Activated T-cell treated with anti-CD3 and anti-CD28 coated beads, Interleukin-2, amount 50 U/mL, for 4 hours (primary cell): ENCODE measurements around the gene PHB1. TPM values are rescaled to one million over a fixed set of nuclear protein-coding genes. Genes with fewer than 3 reads are reported as not detected.

Experiments used
- ATAC-seq, 2 donors: fragments of 200-7000 bp; cut with Tn5 transposase; one replicate each; pipeline ENCODE4 v1.10.0; 2021
- DNase-seq: peaks from one replicate; pipeline ENCODE4 v3.0.0-alpha.2; 2020
- H3K27me3 Mint-ChIP-seq: one replicate; pipeline ENCODE4 v1.8.0; 2021; ENCODE audit warnings: low read depth, mixed read lengths
- H3K36me3 Mint-ChIP-seq: one replicate; pipeline ENCODE4 v1.8.0; 2022; ENCODE audit warnings: mixed read lengths; ENCODE audit not compliant: insufficient read depth
- H3K4me1 Mint-ChIP-seq: one replicate; pipeline ENCODE4 v1.8.0; 2021; ENCODE audit warnings: low read depth, mixed read lengths
- H3K4me3 Mint-ChIP-seq: one replicate; pipeline ENCODE4 v1.8.0; 2021; ENCODE audit warnings: mild to moderate bottlenecking, moderate library complexity, mixed read lengths
- H3K9me3 Mint-ChIP-seq: one replicate; pipeline ENCODE4 v1.8.0; 2021; ENCODE audit warnings: mixed read lengths
- total RNA-seq, 3 donors: library from RNA; stranded (reverse); gene quantifications; one replicate each; pipeline ENCODE4 v1.2.1, GENCODE V29; 2021

Gene PHB1
- total RNA-seq, 3 donors from 2014 or later: 549 to 631 (median 628) TPM

- Mint-ChIP-seq H3K9me3 (no peaks in the 10 kb centered on the region), H3K27me3 (peaks cover 5% of the 10 kb centered on the region), H3K4me3 (no peak overlapping the region), H3K36me3 (no peaks in the 10 kb centered on the region), H3K4me1 (peaks cover 6% of the 10 kb centered on the region)
- ATAC-seq (no peak), DNase-seq (no peak)
These were observed 33.1 kb upstream of the PHB1 start for GRCh38 chr17:49447628-49448302.

GRCh38 chr17:49445591-49445990, 30.9 kb upstream of the PHB1 start:
- H3K27me3 Mint-ChIP-seq: peaks cover 14% of the 10 kb centered on the region
- H3K4me1 Mint-ChIP-seq: peaks cover 3% of the 10 kb centered on the region

GRCh38 chr17:49444384-49444783, 29.7 kb upstream of the PHB1 start:
- DNase-seq (no peak), ATAC-seq (no peak)
- Mint-ChIP-seq H3K4me3 (no peak overlapping the region), H3K36me3 (no peaks in the 10 kb centered on the region), H3K27me3 (peaks cover 23% of the 10 kb centered on the region), H3K9me3 (no peaks in the 10 kb centered on the region), H3K4me1 (no peaks in the 10 kb centered on the region)

More at GRCh38 chr17:49445591-49445990, 30.9 kb upstream of the PHB1 start:
- no peak overlapping the region for H3K4me3 Mint-ChIP-seq
- ATAC-seq (no peak), DNase-seq (no peak)
- H3K9me3 Mint-ChIP-seq: no peaks in the 10 kb centered on the region
- no peaks in the 10 kb centered on the region for H3K36me3 Mint-ChIP-seq

GRCh38 chr17:49443862-49444261, 29.2 kb upstream of the PHB1 start:
- no peak overlapping the region for H3K4me3 Mint-ChIP-seq
- DNase-seq: no peak

GRCh38 chr17:49442041-49442440, 27.4 kb upstream of the PHB1 start:
- no peaks in the 10 kb centered on the region for H3K4me1 Mint-ChIP-seq
- no peak for ATAC-seq
- H3K36me3 Mint-ChIP-seq: no peaks in the 10 kb centered on the region
- H3K27me3 Mint-ChIP-seq: peaks cover 39% of the 10 kb centered on the region
- no peak for DNase-seq
- H3K4me3 Mint-ChIP-seq: no peak overlapping the region
- no peaks in the 10 kb centered on the region for H3K9me3 Mint-ChIP-seq

More at GRCh38 chr17:49443862-49444261, 29.2 kb upstream of the PHB1 start:
- no peaks in the 10 kb centered on the region for H3K4me1 Mint-ChIP-seq
- no peaks in the 10 kb centered on the region for H3K36me3 Mint-ChIP-seq
- no peaks in the 10 kb centered on the region for H3K9me3 Mint-ChIP-seq
- no peak for ATAC-seq
- peaks cover 28% of the 10 kb centered on the region for H3K27me3 Mint-ChIP-seq

- DNase-seq (no peak), ATAC-seq (no peak)
- H3K36me3 Mint-ChIP-seq: no peaks in the 10 kb centered on the region
- H3K27me3 Mint-ChIP-seq: peaks cover 43% of the 10 kb centered on the region
- no peak overlapping the region for H3K4me3 Mint-ChIP-seq
- no peaks in the 10 kb centered on the region for H3K4me1 Mint-ChIP-seq
- H3K9me3 Mint-ChIP-seq: no peaks in the 10 kb centered on the region
These were observed 26.9 kb upstream of the PHB1 start for GRCh38 chr17:49441578-49441977.

GRCh38 chr17:49440581-49440980, 25.9 kb upstream of the PHB1 start:
- H3K27me3 Mint-ChIP-seq: peaks cover 44% of the 10 kb centered on the region
- H3K9me3 Mint-ChIP-seq: no peaks in the 10 kb centered on the region
- H3K36me3 Mint-ChIP-seq: no peaks in the 10 kb centered on the region
- no peak for DNase-seq
- no peak overlapping the region for H3K4me3 Mint-ChIP-seq
- H3K4me1 Mint-ChIP-seq: no peaks in the 10 kb centered on the region
- ATAC-seq: no peak

GRCh38 chr17:49439673-49440571, 25.2 kb upstream of the PHB1 start:
- H3K36me3 Mint-ChIP-seq: no peaks in the 10 kb centered on the region
- no peaks in the 10 kb centered on the region for H3K9me3 Mint-ChIP-seq
- H3K27me3 Mint-ChIP-seq: peaks cover 46% of the 10 kb centered on the region
- DNase-seq (no peak), ATAC-seq (no peak)
- no peak overlapping the region for H3K4me3 Mint-ChIP-seq
- no peaks in the 10 kb centered on the region for H3K4me1 Mint-ChIP-seq

GRCh38 chr17:49439305-49439672, 24.6 kb upstream of the PHB1 start:
- H3K4me1 Mint-ChIP-seq: no peaks in the 10 kb centered on the region
- no peaks in the 10 kb centered on the region for H3K9me3 Mint-ChIP-seq
- no peaks in the 10 kb centered on the region for H3K36me3 Mint-ChIP-seq
- DNase-seq (no peak), ATAC-seq (no peak)
- peaks cover 46% of the 10 kb centered on the region for H3K27me3 Mint-ChIP-seq
- H3K4me3 Mint-ChIP-seq: no peak overlapping the region

GRCh38 chr17:49438436-49439278, 24.0 kb upstream of the PHB1 start:
- peaks cover 46% of the 10 kb centered on the region for H3K27me3 Mint-ChIP-seq
- H3K4me1 Mint-ChIP-seq: no peaks in the 10 kb centered on the region
- H3K4me3 Mint-ChIP-seq: no peak overlapping the region
- no peaks in the 10 kb centered on the region for H3K36me3 Mint-ChIP-seq
- ATAC-seq: no peak
- no peaks in the 10 kb centered on the region for H3K9me3 Mint-ChIP-seq
- DNase-seq: no peak

- Mint-ChIP-seq H3K36me3 (no peaks in the 10 kb centered on the region), H3K4me1 (no peaks in the 10 kb centered on the region), H3K4me3 (no peak overlapping the region), H3K9me3 (no peaks in the 10 kb centered on the region), H3K27me3 (peaks cover 41% of the 10 kb centered on the region)
- DNase-seq: no peak
- no peak for ATAC-seq
These were observed 23.2 kb upstream of the PHB1 start for GRCh38 chr17:49437696-49438435.

GRCh38 chr17:49436174-49436573, 21.5 kb upstream of the PHB1 start:
- no peaks in the 10 kb centered on the region for H3K36me3 Mint-ChIP-seq
- DNase-seq (no peak), ATAC-seq (no peak)
- H3K27me3 Mint-ChIP-seq: peaks cover 39% of the 10 kb centered on the region
- no peak overlapping the region for H3K4me3 Mint-ChIP-seq
- no peaks in the 10 kb centered on the region for H3K9me3 Mint-ChIP-seq
- H3K4me1 Mint-ChIP-seq: no peaks in the 10 kb centered on the region

GRCh38 chr17:49435671-49436029, 21.0 kb upstream of the PHB1 start:
- peaks cover 34% of the 10 kb centered on the region for H3K27me3 Mint-ChIP-seq
- H3K36me3 Mint-ChIP-seq: no peaks in the 10 kb centered on the region
- ATAC-seq: no peak
- no peaks in the 10 kb centered on the region for H3K4me1 Mint-ChIP-seq
- H3K9me3 Mint-ChIP-seq: no peaks in the 10 kb centered on the region
- DNase-seq: no peak
- H3K4me3 Mint-ChIP-seq: no peak overlapping the region
